Myocyte (in vitro differentiated cells): ENCODE measurements around the gene ELF3. TPM values are rescaled to one million over a fixed set of nuclear protein-coding genes. Genes with fewer than 3 reads are reported as not detected.
"Not testable (repeated sequence)": the region's sequence is repeated elsewhere in the genome, so short reads cannot be mapped to it uniquely, and the experiment has no call there.

ENCODE experiments used
- DNase-seq: peaks from one replicate; pipeline ENCODE4 v3.0.0-alpha.2; 2012; ENCODE audit warnings: low read depth
- microRNA-seq: library from miRNA; unstranded; fragments of <30 nt; microRNA quantifications from one replicate; pipeline ENCODE4, GENCODE V29; 2016
- total RNA-seq: library from RNA; depleted of rRNA; stranded (reverse); fragments of >200 nt; gene quantifications from 2 replicates; pipeline ENCODE4 v1.2.3, GENCODE V29; 2014

ELF3 gene
- total RNA-seq, 1 donor from 2014 or later, result not detected

GRCh38 chr1:202063093-202063492 is 52.7 kb downstream of the ELF3 start:
- DNase-seq, result no peak

DNA sequence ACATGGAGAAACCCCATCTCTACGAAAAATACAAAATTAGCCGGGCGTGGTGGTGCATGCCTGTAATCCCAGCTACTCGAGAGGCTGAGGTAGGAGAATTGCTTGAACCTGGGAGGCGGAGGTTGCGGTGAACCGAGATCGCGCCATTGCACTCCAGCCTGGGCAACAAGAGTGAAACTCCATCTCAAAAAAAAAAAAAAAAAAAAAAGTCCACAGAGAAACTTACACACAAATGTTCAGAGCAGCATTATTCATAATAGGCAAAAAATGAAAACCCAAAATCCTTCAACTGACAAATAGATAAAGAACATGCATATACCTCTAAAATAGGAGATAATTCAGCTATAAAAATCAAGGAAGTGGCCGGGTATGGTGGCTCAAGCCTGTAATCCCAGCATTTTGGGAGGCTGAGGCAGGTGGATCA is 54.5 kb downstream of the ELF3 start:
- DNase-seq, result not testable (repeated sequence)

Small RNAs within 50 kb of the gene (microRNA-seq; reads per million reads assigned to microRNA genes)
- not detected for gene MIR6740

Other genes starting within 250 kb of the ELF3 start
- gene IPO9, start 181.4 kb upstream of the ELF3 start, total RNA-seq, result 25.3 and 25.5 TPM in 2 replicates
- 167 and 196 TPM in 2 replicates for gene SHISA4, start 121.7 kb upstream of the ELF3 start, total RNA-seq
- gene LMOD1, start 64.0 kb upstream of the ELF3 start, total RNA-seq, result 3.2 and 6.0 TPM in 2 replicates
- gene TIMM17A, start 55.1 kb upstream of the ELF3 start, total RNA-seq, result 38.9 and 59.4 TPM in 2 replicates
- gene RNPEP, start 27.9 kb upstream of the ELF3 start, total RNA-seq, result 28.1 and 33.1 TPM in 2 replicates
- gene GPR37L1, start 112.3 kb downstream of the ELF3 start, total RNA-seq, result not detected in 2 replicates
- gene ARL8A, start 134.2 kb downstream of the ELF3 start, total RNA-seq, result 32.2 and 39.3 TPM in 2 replicates
- gene PTPN7, start 150.0 kb downstream of the ELF3 start, total RNA-seq, result not detected in 2 replicates
- gene LGR6, start 183.2 kb downstream of the ELF3 start, total RNA-seq, result 0.53 and 0.78 TPM in 2 replicates